NCI-H2107 (cell line): ENCODE data around the gene OR52E4.

ENCODE experiments used
- DNase-seq: peaks from one replicate; lab custom pipeline; 2025; lab: John Stamatoyannopoulos, UW

The OR52E4 gene

GRCh38 chr11:5880329-5880728 lies at the start of gene OR52E4:
Gene OR52E4 (plus strand): TSS chr11:5880629. CDS start chr11:5884293, 3,664 bp downstream.
- DNase-seq: no peak

- DNase-seq: no peak
Measured at GRCh38 chr11:5831196-5831829, 49.1 kb upstream of the OR52E4 start.

- no peak for DNase-seq
Measured at GRCh38 chr11:5833446-5833845, 47.0 kb upstream of the OR52E4 start.

GRCh38 chr11:5837695-5838094 lies 42.7 kb upstream of the OR52E4 start:
- DNase-seq: no peak

- no peak for DNase-seq
Measured at GRCh38 chr11:5841797-5842196, 38.6 kb upstream of the OR52E4 start, which contains the start of gene OR52E6. Gene OR52E6 (minus strand): TSS chr11:5841897. CDS start chr11:5841897, 0 bp downstream.

- DNase-seq: no peak
Measured at GRCh38 chr11:5846701-5847100, 33.7 kb upstream of the OR52E4 start.

GRCh38 chr11:5847711-5848110 lies 32.7 kb upstream of the OR52E4 start:
- DNase-seq: no peak

GRCh38 chr11:5851002-5851401 lies 29.4 kb upstream of the OR52E4 start:
- no peak for DNase-seq

GRCh38 chr11:5857590-5857989 lies 22.8 kb upstream of the OR52E4 start, which contains the start of gene OR52E8:
Gene OR52E8 (minus strand): TSS chr11:5857690. CDS start chr11:5857690, 0 bp downstream.
- DNase-seq: no peak

- no peak for DNase-seq
Measured at GRCh38 chr11:5865826-5866225, 14.6 kb upstream of the OR52E4 start.

GRCh38 chr11:5878564-5878963 lies 1.9 kb upstream of the OR52E4 start:
- no peak for DNase-seq

GRCh38 chr11:5881756-5882155 lies 1.3 kb downstream of the OR52E4 start:
- DNase-seq: no peak

GRCh38 chr11:5887172-5887571 lies 6.7 kb downstream of the OR52E4 start:
- no peak for DNase-seq

- no peak for DNase-seq
Measured at GRCh38 chr11:5887661-5888060, 7.2 kb downstream of the OR52E4 start.

GRCh38 chr11:5891216-5891800 lies 10.9 kb downstream of the OR52E4 start:
- DNase-seq: no peak

- no peak for DNase-seq
Measured at GRCh38 chr11:5892908-5893307, 12.5 kb downstream of the OR52E4 start, which contains the start of gene OR52E5. Gene OR52E5 (plus strand): TSS chr11:5893208. CDS start chr11:5900777, 7,569 bp downstream.

- no peak for DNase-seq
Measured at GRCh38 chr11:5899534-5899933, 19.1 kb downstream of the OR52E4 start.

- no peak for DNase-seq
Measured at GRCh38 chr11:5910540-5910939, 30.1 kb downstream of the OR52E4 start.

- no peak for DNase-seq
Measured at GRCh38 chr11:5922749-5923426, 42.5 kb downstream of the OR52E4 start.

- DNase-seq: no peak
Measured at GRCh38 chr11:5923427-5923776, 43.0 kb downstream of the OR52E4 start.

- no peak for DNase-seq
Measured at GRCh38 chr11:5923794-5924193, 43.4 kb downstream of the OR52E4 start.

- DNase-seq: no peak
Measured at GRCh38 chr11:5928271-5928670, 47.8 kb downstream of the OR52E4 start.

- DNase-seq: no peak
Measured at GRCh38 chr11:5928811-5929210, 48.4 kb downstream of the OR52E4 start.
